Tibial nerve (tissue), 4 donors: ENCODE measurements around the gene OTOL1. TPM values are rescaled to one million over a fixed set of nuclear protein-coding genes. Genes with fewer than 3 reads are reported as not detected.

Source experiments
- DNase-seq, 2 donors: peaks; one replicate each; pipeline ENCODE4 v3.0.0-alpha.2; 2019; ENCODE audit warnings: low spot score in 2 of 2
- H3K27ac ChIP-seq, 4 donors: fragments of 200-600 bp; sonication (generic) in 3 of 4; one replicate each; pipeline ENCODE4 v1.5.1; 2017 to 2019; ENCODE audit warnings: mild to moderate bottlenecking in 1 of 4
- H3K27me3 ChIP-seq, 2 donors: fragments of 200-600 bp; sonication (generic) in 1 of 2; one replicate each; pipeline versions ENCODE4 v1.5.1 to v1.6.0; 2017 to 2019
- H3K36me3 ChIP-seq, 3 donors: fragments of 200-600 bp; sonication (generic); one replicate each; pipeline ENCODE4 v1.5.1; 2018 to 2019
- H3K4me1 ChIP-seq, 4 donors: fragments of 200-600 bp; sonication (generic) in 3 of 4; one replicate each; pipeline ENCODE4 v1.5.1; 2017 to 2019
- H3K4me3 ChIP-seq, 4 donors: fragments of 200-600 bp; sonication (generic) in 3 of 4; one replicate each; pipeline ENCODE4 v1.5.1; 2017 to 2019; ENCODE audit warnings: mild to moderate bottlenecking in 1 of 4, moderate library complexity in 1 of 4
- H3K9me3 ChIP-seq, 4 donors: fragments of 200-600 bp; sonication (generic) in 3 of 4; one replicate each; pipeline ENCODE4 v1.5.1; 2017 to 2019
- CTCF ChIP-seq, 5 experiments: fragments of 200-600 bp in 3 of 5; fragments of 450-650 bp in 2 of 5; sonication (generic) in 3 of 5; IDR thresholded peaks; one replicate each; pipeline ENCODE4 v1.5.1; 2016 to 2019; ENCODE audit warnings: antibody characterized with exemption in 5 of 5, mild to moderate bottlenecking in 3 of 5, moderate library complexity in 2 of 5
- EP300 ChIP-seq, 2 donors: sonication (generic); formaldehyde crosslinking; IDR thresholded peaks; one replicate each; pipeline ENCODE4 v1.6.1; 2017; ENCODE audit warnings: antibody characterized with exemption in 2 of 2, mild to moderate bottlenecking in 1 of 2
- POLR2A ChIP-seq, 2 donors: fragments of 450-650 bp; IDR thresholded peaks; one replicate each; pipeline ENCODE4 v1.6.1; 2017; ENCODE audit warnings: antibody characterized with exemption in 2 of 2, mild to moderate bottlenecking in 2 of 2, moderate library complexity in 2 of 2
- WGBS, 2 donors: methylation state at CpG; one replicate each; pipeline ENCODE4 v1.1.5; 2018; 5-methylcytosine and 5-hydroxymethylcytosine counted together
- total RNA-seq, 4 donors: library from RNA; depleted of rRNA; stranded (reverse); fragments of >200 nt; gene quantifications; one replicate each; pipeline ENCODE4 v1.1.0, GENCODE V29; 2016

The OTOL1 gene
- total RNA-seq, 4 donors from 2014 or later = not detected

GRCh38 chr3:161540594-161540993, 44.0 kb downstream of the OTOL1 start:
- Histone ChIP-seq H3K4me1 (no peaks in the 10 kb centered on the region), H3K27me3 (no peaks in the 10 kb centered on the region), H3K27ac (no peak overlapping the region), H3K36me3 (no peaks in the 10 kb centered on the region), H3K4me3 (no peak overlapping the region), H3K9me3 (peaks cover 0 to 3% (median 2%) of the 10 kb centered on the region in 4 donors)
- 71 to 94% methylated on average over 1 of the region's 1 CpG for WGBS, 2 donors
- no peak for DNase-seq
- TF ChIP-seq POLR2A (IDR thresholded peaks at IDR 0.05) (no peak), EP300 (IDR thresholded peaks at IDR 0.05) (no peak), CTCF (IDR thresholded peaks at IDR 0.05) (no peak)

- Histone ChIP-seq H3K27ac (no peak overlapping the region), H3K4me3 (no peak overlapping the region), H3K36me3 (no peaks in the 10 kb centered on the region), H3K27me3 (no peaks in the 10 kb centered on the region), H3K9me3 (peaks cover 0 to 4% (median 2%) of the 10 kb centered on the region in 4 donors), H3K4me1 (no peaks in the 10 kb centered on the region)
- no peak for TF ChIP-seq POLR2A (IDR thresholded peaks at IDR 0.05)
- TF ChIP-seq CTCF (IDR thresholded peaks at IDR 0.05) = no peak
- TF ChIP-seq EP300 (IDR thresholded peaks at IDR 0.05) = no peak
- WGBS, 2 donors = 94 to 95% methylated on average over 1 of the region's 1 CpG
- DNase-seq = no peak
Observed at GRCh38 chr3:161545824-161546223, 49.2 kb downstream of the OTOL1 start.

- WGBS, 2 donors = 35 to 42% methylated on average over 4 of the region's 4 CpGs
- H3K27me3 ChIP-seq = no peaks in the 10 kb centered on the region
- no peak overlapping the region for H3K4me3 ChIP-seq
- peaks cover 0 to 4% (median 2%) of the 10 kb centered on the region in 4 donors for H3K9me3 ChIP-seq
- no peak for DNase-seq
- H3K27ac ChIP-seq = no peak overlapping the region
- H3K36me3 ChIP-seq = no peaks in the 10 kb centered on the region
- TF ChIP-seq CTCF (IDR thresholded peaks at IDR 0.05) (no peak), EP300 (IDR thresholded peaks at IDR 0.05) (no peak), POLR2A (IDR thresholded peaks at IDR 0.05) (no peak)
- H3K4me1 ChIP-seq = no peaks in the 10 kb centered on the region
Observed at GRCh38 chr3:161548301-161548700, 51.7 kb downstream of the OTOL1 start.

GRCh38 chr3:161549261-161549660, 52.7 kb downstream of the OTOL1 start:
- DNase-seq = no peak
- Histone ChIP-seq H3K36me3 (no peaks in the 10 kb centered on the region), H3K4me1 (no peaks in the 10 kb centered on the region), H3K27me3 (no peaks in the 10 kb centered on the region), H3K9me3 (peaks cover 0 to 4% (median 2%) of the 10 kb centered on the region in 4 donors), H3K4me3 (no peak overlapping the region), H3K27ac (no peak overlapping the region)
- no peak for TF ChIP-seq CTCF (IDR thresholded peaks at IDR 0.05)
- TF ChIP-seq POLR2A (IDR thresholded peaks at IDR 0.05) = no peak
- no peak for TF ChIP-seq EP300 (IDR thresholded peaks at IDR 0.05)
- 91 to 94% methylated on average over 1 of the region's 1 CpG for whole genome bisulfite sequencing, 2 donors

GRCh38 chr3:161550491-161551195, 54.0 kb downstream of the OTOL1 start:
- no peak overlapping the region for H3K4me3 ChIP-seq
- no peak overlapping the region for H3K27ac ChIP-seq
- H3K36me3 ChIP-seq = no peaks in the 10 kb centered on the region
- no peak for TF ChIP-seq POLR2A (IDR thresholded peaks at IDR 0.05)
- no peak for TF ChIP-seq CTCF (IDR thresholded peaks at IDR 0.05)
- DNase-seq = no peak
- no peaks in the 10 kb centered on the region for H3K4me1 ChIP-seq
- H3K9me3 ChIP-seq = peaks cover 0 to under 1% (median 0%) of the 10 kb centered on the region in 4 donors
- no peaks in the 10 kb centered on the region for H3K27me3 ChIP-seq
- WGBS, 2 donors = 73 to 77% methylated on average over 6 of the region's 6 CpGs
